H1 (cell line): Measurements from ENCODE around the gene ZDHHC8. TPM values are rescaled to one million over a fixed set of nuclear protein-coding genes. Genes with fewer than 3 reads are reported as not detected.

ENCODE experiments used
- CTCF ChIA-PET: fragments of 300-600 bp; sonication (Branson Sonifier 250); formaldehyde crosslinking; loops from one replicate; lab custom pipeline; 2021; ENCODE audit not compliant: partially characterized antibody; lab: Charles Lee
- POLR2A ChIA-PET: fragments of 300-600 bp; sonication (Branson Sonifier 250); formaldehyde crosslinking; loops from one replicate; lab custom pipeline; 2021; ENCODE audit warnings: inconsistent platforms; ENCODE audit not compliant: partially characterized antibody; lab: Charles Lee
- DNase-seq, 2 experiments: peaks; one replicate each; pipeline versions ENCODE4 v3.0.0 to v3.0.0-alpha.2; 2010 to 2022; ENCODE audit warnings: low spot score in 2 of 2, low read depth in 1 of 2, mixed read lengths in 1 of 2
- FAIRE-seq: peaks from 2 replicates; lab custom pipeline; 2011; peaks lifted over from hg19 to GRCh38; lab: Jason Lieb, UNC
- H2AFZ ChIP-seq: 2 replicates; pipeline ENCODE4 v1.8.1; 2012; ENCODE audit warnings: low read length, inconsistent platforms
- H2AK5ac ChIP-seq: 2 replicates; pipeline ENCODE4 v1.6.1; 2013; ENCODE audit warnings: low read depth, low read length
- H2BK120ac ChIP-seq: replicated peaks from 2 replicates; pipeline ENCODE3; 2013; ENCODE audit warnings: low read depth, low read length, inconsistent platforms
- H2BK12ac ChIP-seq: 2 replicates; pipeline ENCODE4 v1.6.1; 2013; ENCODE audit warnings: low read depth, low read length
- H2BK15ac ChIP-seq: 2 replicates; pipeline ENCODE4 v1.6.1; 2013; ENCODE audit warnings: low read length
- H2BK20ac ChIP-seq: 2 replicates; pipeline ENCODE4 v1.6.1; 2013; ENCODE audit warnings: low read length
- H2BK5ac ChIP-seq: 2 replicates; pipeline ENCODE4 v1.6.1; 2013; ENCODE audit warnings: low read depth, low read length
- H3K14ac ChIP-seq: 2 replicates; pipeline ENCODE4 v1.6.1; 2013; ENCODE audit warnings: inconsistent platforms; ENCODE audit not compliant: insufficient read length
- H3K18ac ChIP-seq: 2 replicates; pipeline ENCODE4 v1.6.1; 2013; ENCODE audit warnings: low read length; ENCODE audit errors: extremely low read depth
- H3K23ac ChIP-seq: 2 replicates; pipeline ENCODE4 v1.6.1; 2013; ENCODE audit warnings: inconsistent platforms; ENCODE audit not compliant: insufficient read length
- H3K23me2 ChIP-seq: 2 replicates; pipeline ENCODE4 v1.6.1; 2013; ENCODE audit warnings: low read depth, low read length
- H3K27ac ChIP-seq: 2 replicates; pipeline ENCODE4 v1.6.1; 2011; ENCODE audit warnings: low read depth, low read length, inconsistent platforms
- H3K27me3 ChIP-seq, 4 experiments: replicated peaks in 1 of 4; 1 replicate in 1 of 4; 2 replicates in 3 of 4; pipeline versions ENCODE4 v1.6.1 to v1.8.1; 2011 to 2013; ENCODE audit warnings: low read length in 3 of 4, mild to moderate bottlenecking in 3 of 4, inconsistent platforms in 2 of 4, mixed read lengths in 2 of 4, moderate library complexity in 1 of 4; ENCODE audit not compliant: control insufficient read depth in 3 of 4, insufficient read depth in 3 of 4; ENCODE audit errors: extremely low read depth in 1 of 4
- H3K36me3 ChIP-seq, 4 experiments: 2 replicates each; pipeline versions ENCODE4 v1.6.1 to v1.8.1; 2011 to 2013; ENCODE audit warnings: mild to moderate bottlenecking in 4 of 4, low read length in 3 of 4, moderate library complexity in 2 of 4, control low read depth in 1 of 4, inconsistent platforms in 1 of 4; ENCODE audit not compliant: insufficient read depth in 4 of 4, control insufficient read depth in 2 of 4
- H3K4ac ChIP-seq: replicated peaks from 2 replicates; pipeline ENCODE3; 2013; ENCODE audit warnings: low read length, low read depth, mixed read lengths, inconsistent platforms; ENCODE audit not compliant: insufficient read length
- H3K4me1 ChIP-seq, 4 experiments: replicated peaks in 1 of 4; 1 replicate in 1 of 4; 2 replicates in 3 of 4; pipeline versions ENCODE4 v1.6.1 to v1.8.1; 2011 to 2013; ENCODE audit warnings: low read length in 3 of 4, inconsistent platforms in 2 of 4, mixed read lengths in 1 of 4; ENCODE audit not compliant: insufficient read depth in 4 of 4, control insufficient read depth in 3 of 4
- H3K4me2 ChIP-seq, 2 experiments: 2 replicates each; pipeline versions ENCODE4 v1.6.1 to v1.8.1; 2011 to 2013; ENCODE audit warnings: low read depth in 2 of 2, low read length in 2 of 2, control low read depth in 1 of 2, inconsistent platforms in 1 of 2, mild to moderate bottlenecking in 1 of 2; ENCODE audit not compliant: insufficient read depth in 1 of 2
- H3K4me3 ChIP-seq, 4 experiments: fragments of 200-600, 300-600 bp in 1 of 4; sonication (generic), shearing (Covaris generic), sonication (Bioruptor Twin) in 1 of 4; 2 replicates each; pipeline versions ENCODE4 v1.5.1 to v1.8.1; 2011 to 2016; ENCODE audit warnings: low read length in 4 of 4, low read depth in 3 of 4, control low read depth in 2 of 4, inconsistent platforms in 2 of 4, mild to moderate bottlenecking in 2 of 4, mixed read lengths in 1 of 4, moderate library complexity in 1 of 4; ENCODE audit not compliant: insufficient read depth in 2 of 4; ENCODE audit errors: extremely low read depth in 1 of 4
- H3K56ac ChIP-seq: replicated peaks from 2 replicates; pipeline ENCODE3; 2013; ENCODE audit warnings: low read depth, mild to moderate bottlenecking, mixed read lengths, low read length, inconsistent platforms; ENCODE audit not compliant: insufficient read length
- H3K79me1 ChIP-seq: 2 replicates; pipeline ENCODE4 v1.6.1; 2013; ENCODE audit warnings: low read depth, low read length, control low read depth
- H3K79me2 ChIP-seq, 2 experiments: 2 replicates each; pipeline versions ENCODE4 v1.6.1 to v1.8.1; 2012 to 2013; ENCODE audit warnings: low read length in 2 of 2, mild to moderate bottlenecking in 2 of 2, inconsistent platforms in 1 of 2; ENCODE audit not compliant: insufficient read depth in 2 of 2, control insufficient read depth in 1 of 2
- H3K9ac ChIP-seq, 4 experiments: replicated peaks in 1 of 4; 1 replicate in 1 of 4; 2 replicates in 3 of 4; pipeline versions ENCODE4 v1.6.1 to v1.8.1; 2011 to 2013; ENCODE audit warnings: low read depth in 3 of 4, low read length in 3 of 4, control low read depth in 2 of 4, mild to moderate bottlenecking in 2 of 4, moderate library complexity in 2 of 4, inconsistent platforms in 1 of 4; ENCODE audit errors: extremely low read depth in 1 of 4
- H3K9me3 ChIP-seq, 2 experiments: 2 replicates each; pipeline versions ENCODE4 v1.6.1 to v1.8.1; 2012 to 2013; ENCODE audit warnings: mild to moderate bottlenecking in 2 of 2, moderate library complexity in 2 of 2, control low read depth in 1 of 2, inconsistent platforms in 1 of 2, low read depth in 1 of 2, low read length in 1 of 2, mixed read lengths in 1 of 2; ENCODE audit not compliant: insufficient read depth in 2 of 2
- H4K20me1 ChIP-seq, 2 experiments: replicated peaks in 1 of 2; 2 replicates each; pipeline versions ENCODE3 to v1.8.1; 2011 to 2013; ENCODE audit warnings: inconsistent platforms in 2 of 2, low read length in 2 of 2, mild to moderate bottlenecking in 1 of 2; ENCODE audit not compliant: insufficient read depth in 2 of 2, control insufficient read depth in 1 of 2
- H4K5ac ChIP-seq: 2 replicates; pipeline ENCODE4 v1.6.1; 2013; ENCODE audit warnings: low read length, low read depth, mixed read lengths, inconsistent platforms; ENCODE audit not compliant: insufficient read length
- H4K8ac ChIP-seq: 2 replicates; pipeline ENCODE4 v1.8.0; 2013; ENCODE audit warnings: mild to moderate bottlenecking, moderate library complexity, low read length, inconsistent platforms; ENCODE audit not compliant: insufficient read depth; ENCODE audit errors: extremely low read depth
- H4K91ac ChIP-seq: replicated peaks from 2 replicates; pipeline ENCODE3; 2013; ENCODE audit warnings: low read length, mixed read lengths, inconsistent platforms; ENCODE audit not compliant: insufficient read length
- ASH2L ChIP-seq: fragments of 200-600, 300-600 bp; sonication (generic); IDR thresholded peaks from one replicate; pipeline ENCODE4 v1.7.1; 2017; ENCODE audit warnings: low read length
- CBX8 ChIP-seq: fragments of 300-800, 300-1000 bp; sonication (generic); IDR thresholded peaks from 2 replicates; pipeline ENCODE4 v1.7.1; 2016; ENCODE audit warnings: low read depth, low read length, borderline replicate concordance
- CEBPB ChIP-seq: IDR thresholded peaks from 2 replicates; pipeline ENCODE4 v1.6.1; 2012; ENCODE audit warnings: low read depth, low read length
- HDAC2 ChIP-seq, 2 experiments: fragments of 300-600 bp in 1 of 2; sonication (generic) in 1 of 2; IDR thresholded peaks; 2 replicates each; pipeline ENCODE4 v1.6.1; 2011 to 2012; ENCODE audit warnings: low read depth in 2 of 2, low read length in 2 of 2, mild to moderate bottlenecking in 2 of 2, moderate library complexity in 2 of 2, borderline replicate concordance in 1 of 2, inconsistent platforms in 1 of 2
- KDM4A ChIP-seq: IDR thresholded peaks from one replicate; pipeline ENCODE4 v1.7.1; 2012; ENCODE audit warnings: low read depth, mild to moderate bottlenecking, moderate library complexity, low read length, inconsistent platforms; ENCODE audit not compliant: severe bottlenecking
- PHF8 ChIP-seq: fragments of 200-600 bp; sonication (generic); conservative IDR thresholded peaks from 2 replicates; pipeline ENCODE4 v1.7.1; 2012; ENCODE audit warnings: low read depth, mild to moderate bottlenecking, inconsistent platforms, low read length, moderate library complexity
- POU5F1 ChIP-seq: IDR thresholded peaks from 2 replicates; pipeline ENCODE4 v1.6.1; 2011; ENCODE audit warnings: low read depth, mild to moderate bottlenecking, low read length, moderate library complexity
- SIN3A ChIP-seq, 2 experiments: IDR thresholded peaks in 1 of 2; conservative IDR thresholded peaks in 1 of 2; 2 replicates each; pipeline ENCODE4 v1.6.1; 2011 to 2012; ENCODE audit warnings: low read length in 2 of 2, improper control_type of control experiment in 1 of 2, low read depth in 1 of 2, mild to moderate bottlenecking in 1 of 2
- SP4 ChIP-seq: IDR thresholded peaks from 2 replicates; pipeline ENCODE4 v1.6.1; 2012; ENCODE audit warnings: low read length, inconsistent platforms
- TEAD4 ChIP-seq: IDR thresholded peaks from 2 replicates; pipeline ENCODE4 v1.6.1; 2012; ENCODE audit warnings: low read depth, low read length, inconsistent platforms, mixed read lengths
- WGBS, 2 experiments: shearing (Covaris generic) in 1 of 2; methylation state at CpG; one replicate each; pipeline versions ENCODE4 v1.1.6 to v1.1.7; 2013 to 2015; ENCODE audit warnings: low lambda C conversion rate in 2 of 2, mixed read lengths in 2 of 2, inconsistent platforms in 1 of 2, low coverage in 1 of 2, missing lambda C conversion rate in 1 of 2; ENCODE audit not compliant: insufficient replicate concordance in 2 of 2, insufficient coverage in 1 of 2, insufficient read length in 1 of 2; ENCODE audit errors: extremely low coverage in 1 of 2, missing lambda C conversion rate in 1 of 2; 5-methylcytosine and 5-hydroxymethylcytosine counted together
- polyA plus RNA-seq, 7 experiments: library from polyadenylated mRNA; depleted of rRNA in 3 of 7; stranded (reverse) in 5 of 7; unstranded in 2 of 7; fragments of >200 nt in 5 of 7; fragments of 200-250 nt in 2 of 7; gene quantifications; 1 replicate in 5 of 7; 2 replicates in 1 of 7; 4 replicates in 1 of 7; pipeline versions ENCODE4 v1.2.1 to v1.2.3, GENCODE V29; 2011 to 2013; ENCODE audit warnings: missing spikeins in 2 of 7, mixed read lengths in 2 of 7
- total RNA-seq: library from RNA; stranded (reverse); fragmentation: NEBNext Ultra II Directional; extraction: Animal tissue kit (Norgen Biotek cat#: 25700); gene quantifications from 2 replicates; pipeline ENCODE4 v1.2.1, GENCODE V29; 2021
- TF ChIP-seq, protein P1 (sequence below): IDR thresholded peaks from 2 replicates; pipeline ENCODE4 v1.6.1; 2012; ENCODE audit warnings: inconsistent platforms

The ZDHHC8 gene
- total and polyA plus RNA-seq, 2 of the 8 experiments (the other 6 are each of a cell fraction or from before 2014, with no cell fraction given): 18.6 to 65.6 TPM

DNA sequence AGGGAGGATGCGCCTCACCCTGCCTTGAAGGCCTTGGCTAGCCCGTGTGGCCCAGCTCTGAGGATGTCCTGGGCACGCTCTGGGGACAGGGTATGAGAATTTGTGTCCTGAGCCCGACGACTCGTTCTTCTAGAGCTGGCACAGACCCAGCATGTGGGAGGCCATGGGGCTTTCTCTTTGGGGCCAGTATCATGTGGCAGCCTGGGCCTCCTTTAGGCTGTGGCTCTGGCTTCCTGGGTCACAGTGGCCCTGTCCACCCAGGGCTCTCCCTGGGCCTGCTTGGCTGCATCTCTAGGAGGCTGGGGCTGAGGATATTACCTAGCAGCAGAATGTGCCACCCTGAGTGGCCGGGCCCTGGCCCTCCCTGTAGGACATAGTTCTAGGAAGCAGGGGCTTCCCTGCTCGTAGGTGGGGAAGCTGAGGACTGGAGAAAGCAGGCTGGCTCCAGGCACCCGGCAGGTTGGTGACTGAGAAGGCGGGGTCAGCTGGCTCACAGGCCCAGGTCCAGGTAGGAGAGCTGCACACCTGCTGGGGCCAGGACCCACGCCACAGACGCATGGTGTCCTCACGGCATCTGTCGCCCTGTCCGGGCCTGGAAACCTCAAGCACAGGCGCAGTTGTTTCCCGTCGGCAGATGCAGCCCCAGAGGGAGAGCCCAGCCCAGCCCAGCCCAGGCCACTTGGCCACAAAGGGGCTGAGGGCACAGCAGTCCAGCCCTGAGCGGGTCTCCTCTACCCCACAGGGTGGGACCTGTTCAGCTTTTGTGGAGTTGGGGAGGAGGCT lies 12.5 kb downstream of the ZDHHC8 start:
- Histone ChIP-seq H2BK5ac (no peak overlapping the region), H3K27ac (no peak overlapping the region), H4K8ac (no peak overlapping the region), H4K20me1 (peaks cover 2 to 10% of the 10 kb centered on the region in 2 experiments), H2BK20ac (no peak overlapping the region), H2AK5ac (no peak overlapping the region), H3K4me1 (no peaks in the 10 kb centered on the region), H3K27me3 (no peaks in the 10 kb centered on the region), H3K4me3 (no peak overlapping the region), H2BK15ac (no peak overlapping the region), H3K9ac (no peak overlapping the region), H4K5ac (no peak overlapping the region), H3K23me2 (no peaks in the 10 kb centered on the region), H3K9me3 (no peaks in the 10 kb centered on the region), H3K36me3 (peaks cover 0 to 6% (median 2%) of the 10 kb centered on the region in 4 experiments; a peak in 1 of 8 replicates), H2AFZ (no peak overlapping the region), H3K4ac (no peak overlapping the region), H3K4me2 (no peak overlapping the region), H3K23ac (no peak overlapping the region), H2BK12ac (no peak overlapping the region), H3K79me2 (no peaks in the 10 kb centered on the region), H3K56ac (no peak overlapping the region), H3K14ac (no peak overlapping the region), H3K79me1 (peaks cover 4% of the 10 kb centered on the region), H2BK120ac (no peak overlapping the region), H4K91ac (no peak overlapping the region), H3K18ac (no peak overlapping the region)
- FAIRE-seq: no peak
- 96% methylated on average over 16 of the region's 19 CpGs; no CpG with 5 or more reads in 1 of the 2 experiments for WGBS, 2 experiments
- ChIA-PET POLR2A (interaction anchor here (1.9 to 2.8 kb wide), 3 partner anchors 14 to 25 kb away, joined by 10 to 14 read pairs (median 11); partner anchors contain the start of gene TRMT2A), CTCF (interaction anchor here (1.1 to 1.2 kb wide), 2 partner anchors 13 to 14 kb away, joined by 3 read pairs; no protein-coding TSS in a partner anchor)
- DNase-seq: no peak
- TF ChIP-seq CEBPB (no peak), TEAD4 (no peak), ASH2L (no peak), KDM4A (no peak), POU5F1 (no peak), SP4 (no peak), HDAC2 (IDR thresholded peaks at IDR 0.05; ENCODE audit: borderline replicate concordance in 1 of 2, low read depth in 2 of 2, low read length in 2 of 2) (no peak), CBX8 (no peak), SIN3A (conservative IDR thresholded peaks at IDR 0.05 in 1 of 2, IDR thresholded peaks at IDR 0.05 in 1 of 2; ENCODE audit: low read depth in 1 of 2, low read length in 2 of 2) (no peak), PHF8 (no peak)
- TF ChIP-seq, protein P1, sequence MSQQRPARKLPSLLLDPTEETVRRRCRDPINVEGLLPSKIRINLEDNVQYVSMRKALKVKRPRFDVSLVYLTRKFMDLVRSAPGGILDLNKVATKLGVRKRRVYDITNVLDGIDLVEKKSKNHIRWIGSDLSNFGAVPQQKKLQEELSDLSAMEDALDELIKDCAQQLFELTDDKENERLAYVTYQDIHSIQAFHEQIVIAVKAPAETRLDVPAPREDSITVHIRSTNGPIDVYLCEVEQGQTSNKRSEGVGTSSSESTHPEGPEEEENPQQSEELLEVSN: no peak
